Spleen (tissue), 7 donors: ENCODE data around the gene PTBP3.

ENCODE experiments used
- CTCF ChIP-seq, 11 experiments: fragments of 200-600 bp in 7 of 11; fragments of 450-650 bp in 4 of 11; sonication (generic) in 4 of 11; IDR thresholded peaks in 8 of 11; conservative IDR thresholded peaks in 3 of 11; 1 replicate in 7 of 11; 2 replicates in 4 of 11; pipeline versions ENCODE4 v1.4.0 to v1.8.0; 2016 to 2021; ENCODE audit warnings: antibody characterized with exemption in 11 of 11, inconsistent platforms in 4 of 11, mild to moderate bottlenecking in 1 of 11
- POLR2A ChIP-seq, 3 donors: fragments of 450-650 bp; IDR thresholded peaks; one replicate each; pipeline ENCODE4 v1.5.1; 2017; ENCODE audit warnings: antibody characterized with exemption in 3 of 3, mild to moderate bottlenecking in 1 of 3
- donor health status: DM: no; HTN: no; CAD: no; lungs with moderate emphysema.
- donor health status: DM: no; HTN: no; CAD: no.
- donor health status: DM: no; HTN: no; CAD: no.

DNA sequence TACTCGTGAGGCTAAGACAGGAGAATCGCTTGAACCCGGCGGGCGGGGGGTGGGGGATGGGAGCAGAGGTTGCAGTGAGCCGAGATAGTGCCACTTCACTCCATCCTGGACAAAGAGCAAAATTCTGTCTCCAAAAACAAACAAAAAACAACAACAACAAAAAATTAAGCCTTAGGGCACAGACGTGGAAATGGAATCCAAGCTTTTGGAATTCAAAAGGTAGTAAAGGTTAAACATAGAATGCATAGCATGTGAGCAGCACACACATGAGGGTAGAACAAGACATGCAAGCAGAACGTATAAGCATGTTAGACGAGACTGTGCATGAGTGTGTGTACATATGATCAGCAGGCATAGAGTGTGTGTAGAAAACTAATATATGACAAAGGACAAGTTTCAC is 68.0 kb downstream of the PTBP3 start:
- TF ChIP-seq CTCF (IDR thresholded peaks at IDR 0.05 in 8 of 11, conservative IDR thresholded peaks at IDR 0.05 in 3 of 11) = no peak
- no peak for TF ChIP-seq POLR2A (IDR thresholded peaks at IDR 0.05)
